Gastroesophageal sphincter (tissue), 3 donors: ENCODE measurements around the gene STC2.

Source experiments
- POLR2AphosphoS5 ChIP-seq: sonication (generic); formaldehyde crosslinking; IDR thresholded peaks from one replicate; pipeline ENCODE4 v1.6.1; 2017; ENCODE audit warnings: antibody characterized with exemption
- TF ChIP-seq, protein P1 (sequence below), 4 experiments: fragments of 200-600 bp in 2 of 4; fragments of 450-650 bp in 2 of 4; sonication (generic) in 1 of 4; IDR thresholded peaks; one replicate each; pipeline ENCODE4 v1.5.1; 2017 to 2019; ENCODE audit warnings: antibody characterized with exemption in 4 of 4, mild to moderate bottlenecking in 2 of 4, moderate library complexity in 2 of 4

DNA sequence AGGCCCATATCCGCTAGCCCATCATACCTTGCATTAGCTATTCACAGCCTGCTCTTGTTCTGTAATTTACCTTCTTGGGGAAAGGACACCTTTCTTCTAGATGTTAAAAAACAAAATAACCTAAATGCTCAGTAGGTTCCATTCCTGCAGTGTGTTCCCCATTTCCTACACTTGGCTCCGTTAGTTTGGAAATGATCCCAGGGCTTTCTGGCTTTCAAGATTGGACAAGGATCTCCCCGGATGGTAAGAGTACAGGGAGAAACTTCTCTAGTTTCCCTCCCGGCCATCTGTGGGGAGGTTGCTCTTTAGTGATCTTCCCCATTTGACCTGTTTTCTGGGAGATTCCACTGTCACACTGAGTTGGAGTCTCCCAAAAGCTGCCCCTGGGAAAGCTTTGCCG, 27.3 kb upstream of the STC2 start:
- no peak for TF ChIP-seq POLR2AphosphoS5
- TF ChIP-seq, protein P1, sequence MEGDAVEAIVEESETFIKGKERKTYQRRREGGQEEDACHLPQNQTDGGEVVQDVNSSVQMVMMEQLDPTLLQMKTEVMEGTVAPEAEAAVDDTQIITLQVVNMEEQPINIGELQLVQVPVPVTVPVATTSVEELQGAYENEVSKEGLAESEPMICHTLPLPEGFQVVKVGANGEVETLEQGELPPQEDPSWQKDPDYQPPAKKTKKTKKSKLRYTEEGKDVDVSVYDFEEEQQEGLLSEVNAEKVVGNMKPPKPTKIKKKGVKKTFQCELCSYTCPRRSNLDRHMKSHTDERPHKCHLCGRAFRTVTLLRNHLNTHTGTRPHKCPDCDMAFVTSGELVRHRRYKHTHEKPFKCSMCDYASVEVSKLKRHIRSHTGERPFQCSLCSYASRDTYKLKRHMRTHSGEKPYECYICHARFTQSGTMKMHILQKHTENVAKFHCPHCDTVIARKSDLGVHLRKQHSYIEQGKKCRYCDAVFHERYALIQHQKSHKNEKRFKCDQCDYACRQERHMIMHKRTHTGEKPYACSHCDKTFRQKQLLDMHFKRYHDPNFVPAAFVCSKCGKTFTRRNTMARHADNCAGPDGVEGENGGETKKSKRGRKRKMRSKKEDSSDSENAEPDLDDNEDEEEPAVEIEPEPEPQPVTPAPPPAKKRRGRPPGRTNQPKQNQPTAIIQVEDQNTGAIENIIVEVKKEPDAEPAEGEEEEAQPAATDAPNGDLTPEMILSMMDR (IDR thresholded peaks at IDR 0.05): no peak
